Neural progenitor cell (in vitro differentiated cells): ENCODE results near the gene GALNTL6. TPM values are rescaled to one million over a fixed set of nuclear protein-coding genes. Genes with fewer than 3 reads are reported as not detected.

Experiments
- DNase-seq: peaks from one replicate; pipeline ENCODE4 v3.0.0-alpha.2; 2016; ENCODE audit warnings: low spot score
- H2AFZ ChIP-seq: fragments of 200-600 bp; sonication (generic); replicated peaks from 2 replicates; pipeline ENCODE4 v1.6.1; 2016; ENCODE audit warnings: antibody characterized with exemption
- H3F3A ChIP-seq: fragments of 200-600 bp; sonication (generic); 2 replicates; pipeline ENCODE4 v1.6.1; 2016; ENCODE audit warnings: antibody characterized with exemption, low read depth
- H3K27ac ChIP-seq: fragments of 200-600 bp; sonication (generic); 2 replicates; pipeline ENCODE4 v1.5.1; 2016; ENCODE audit warnings: mild to moderate bottlenecking
- H3K27me3 ChIP-seq: fragments of 200-600 bp; sonication (generic); 2 replicates; pipeline ENCODE4 v1.6.1; 2016; ENCODE audit warnings: mild to moderate bottlenecking, moderate library complexity
- H3K36me3 ChIP-seq: fragments of 200-600 bp; sonication (generic); 2 replicates; pipeline ENCODE4 v1.5.1; 2016
- H3K4me1 ChIP-seq: fragments of 200-600 bp; sonication (generic); 2 replicates; pipeline ENCODE4 v1.6.1; 2016; ENCODE audit warnings: mixed run types
- H3K4me2 ChIP-seq: fragments of 200-600 bp; sonication (generic); 2 replicates; pipeline ENCODE4 v1.6.1; 2016
- H3K4me3 ChIP-seq: fragments of 200-600 bp; sonication (generic); 2 replicates; pipeline ENCODE4 v1.5.1; 2016
- H3K79me2 ChIP-seq: fragments of 200-600 bp; sonication (generic); 2 replicates; pipeline ENCODE4 v1.6.1; 2016; ENCODE audit warnings: low read depth
- H3K9ac ChIP-seq: fragments of 200-600 bp; sonication (generic); 2 replicates; pipeline ENCODE4 v1.6.1; 2016
- H3K9me3 ChIP-seq: fragments of 200-600 bp; sonication (generic); 2 replicates; pipeline ENCODE4 v1.5.1; 2016; ENCODE audit warnings: low read depth
- H4K20me1 ChIP-seq: fragments of 200-600 bp; sonication (generic); 2 replicates; pipeline ENCODE4 v1.6.1; 2016; ENCODE audit warnings: low read depth
- H3K27ac Mint-ChIP-seq: 3 replicates; pipeline ENCODE4 v1.8.0; 2021; ENCODE audit warnings: mixed read lengths
- H3K27me3 Mint-ChIP-seq: 2 replicates; pipeline ENCODE4 v1.8.0; 2022; ENCODE audit warnings: low read depth, mild to moderate bottlenecking, inconsistent platforms, moderate library complexity, mixed read lengths; ENCODE audit not compliant: insufficient read depth
- H3K36me3 Mint-ChIP-seq: 3 replicates; pipeline ENCODE4 v1.8.0; 2021; ENCODE audit warnings: mixed read lengths
- H3K4me1 Mint-ChIP-seq: 3 replicates; pipeline ENCODE4 v1.8.0; 2021; ENCODE audit warnings: mixed read lengths
- H3K4me3 Mint-ChIP-seq: 3 replicates; pipeline ENCODE4 v1.8.0; 2021; ENCODE audit warnings: mild to moderate bottlenecking, moderate library complexity, mixed read lengths
- H3K9me3 Mint-ChIP-seq: 3 replicates; pipeline ENCODE4 v1.8.0; 2020; ENCODE audit warnings: mixed read lengths
- EZH2 ChIP-seq: fragments of 200-600 bp; sonication (generic); IDR thresholded peaks from 2 replicates; pipeline ENCODE4 v1.6.1; 2017; ENCODE audit warnings: antibody characterized with exemption, mild to moderate bottlenecking, moderate library complexity
- EZH2phosphoT487 ChIP-seq: fragments of 200-600 bp; sonication (generic); IDR thresholded peaks from 2 replicates; pipeline ENCODE4 v1.6.1; 2017; ENCODE audit warnings: antibody characterized with exemption
- total RNA-seq: library from RNA; depleted of rRNA; stranded (reverse); fragments of >200 nt; gene quantifications from 2 replicates; pipeline ENCODE4 v1.2.3, GENCODE V29; 2015; ENCODE audit warnings: low replicate concordance
- TF ChIP-seq, protein P1 (sequence below): fragments of 200-600 bp; sonication (generic); IDR thresholded peaks from 2 replicates; pipeline ENCODE4 v1.5.1; 2017; ENCODE audit warnings: antibody characterized with exemption, mild to moderate bottlenecking

Gene GALNTL6
- total RNA-seq, 1 donor from 2014 or later: 0.15 TPM

DNA sequence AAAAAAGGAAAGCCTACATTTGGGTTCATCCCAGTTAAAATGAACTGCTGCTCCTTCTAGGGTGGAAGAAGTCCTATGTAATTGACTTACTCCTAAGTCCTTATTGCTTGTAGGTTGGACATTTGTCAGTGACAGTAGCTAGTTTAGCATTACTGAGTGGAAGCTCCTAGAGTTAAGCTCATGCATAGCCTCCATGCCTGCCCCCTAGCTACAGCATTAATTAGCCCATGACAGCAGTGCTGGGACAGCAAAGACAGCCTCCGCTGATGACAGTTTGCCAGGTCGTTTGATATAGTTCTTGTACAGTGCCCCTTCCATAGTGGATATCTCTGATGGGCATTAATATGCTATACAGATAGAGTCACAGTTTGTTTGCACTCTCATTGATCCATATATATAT, 18.7 kb upstream of the GALNTL6 start:
- Histone ChIP-seq H2AFZ (no peak overlapping the region), H4K20me1 (no peaks in the 10 kb centered on the region), H3K27me3 (no peaks in the 10 kb centered on the region), H3F3A (no peaks in the 10 kb centered on the region), H3K4me2 (no peak overlapping the region), H3K9me3 (no peaks in the 10 kb centered on the region), H3K36me3 (no peaks in the 10 kb centered on the region), H3K4me3 (no peak overlapping the region), H3K4me1 (no peaks in the 10 kb centered on the region), H3K79me2 (no peaks in the 10 kb centered on the region), H3K9ac (no peak overlapping the region), H3K27ac (no peak overlapping the region)
- TF ChIP-seq, protein P1, sequence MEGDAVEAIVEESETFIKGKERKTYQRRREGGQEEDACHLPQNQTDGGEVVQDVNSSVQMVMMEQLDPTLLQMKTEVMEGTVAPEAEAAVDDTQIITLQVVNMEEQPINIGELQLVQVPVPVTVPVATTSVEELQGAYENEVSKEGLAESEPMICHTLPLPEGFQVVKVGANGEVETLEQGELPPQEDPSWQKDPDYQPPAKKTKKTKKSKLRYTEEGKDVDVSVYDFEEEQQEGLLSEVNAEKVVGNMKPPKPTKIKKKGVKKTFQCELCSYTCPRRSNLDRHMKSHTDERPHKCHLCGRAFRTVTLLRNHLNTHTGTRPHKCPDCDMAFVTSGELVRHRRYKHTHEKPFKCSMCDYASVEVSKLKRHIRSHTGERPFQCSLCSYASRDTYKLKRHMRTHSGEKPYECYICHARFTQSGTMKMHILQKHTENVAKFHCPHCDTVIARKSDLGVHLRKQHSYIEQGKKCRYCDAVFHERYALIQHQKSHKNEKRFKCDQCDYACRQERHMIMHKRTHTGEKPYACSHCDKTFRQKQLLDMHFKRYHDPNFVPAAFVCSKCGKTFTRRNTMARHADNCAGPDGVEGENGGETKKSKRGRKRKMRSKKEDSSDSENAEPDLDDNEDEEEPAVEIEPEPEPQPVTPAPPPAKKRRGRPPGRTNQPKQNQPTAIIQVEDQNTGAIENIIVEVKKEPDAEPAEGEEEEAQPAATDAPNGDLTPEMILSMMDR: peak; percentile 15
- TF ChIP-seq EZH2phosphoT487: no peak
- Mint-ChIP-seq H3K9me3 (no peaks in the 10 kb centered on the region), H3K27me3 (peaks cover 6% of the 10 kb centered on the region), H3K36me3 (no peaks in the 10 kb centered on the region), H3K4me1 (no peaks in the 10 kb centered on the region), H3K27ac (no peak overlapping the region), H3K4me3 (no peak overlapping the region)
- DNase-seq: peak; percentile 10

DNA sequence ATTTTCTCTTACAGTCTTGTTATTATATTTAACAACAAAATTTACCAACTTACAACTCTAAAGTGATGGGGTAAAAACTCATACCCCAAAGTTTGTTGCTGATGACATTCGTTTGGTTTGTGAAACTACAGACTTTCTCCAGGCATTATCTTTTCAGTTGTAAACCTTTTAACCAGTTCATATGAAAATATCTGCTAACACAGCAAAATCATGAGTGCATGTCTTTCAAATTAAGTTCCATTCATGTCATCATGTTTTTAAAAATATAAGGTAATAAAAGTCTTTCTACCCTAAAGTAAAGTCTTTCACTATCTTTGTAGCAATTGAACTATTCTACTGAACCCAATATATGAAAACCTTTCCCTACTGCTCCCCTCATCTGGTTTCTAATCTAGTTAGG, 3.4 kb upstream of the GALNTL6 start:
- no peak overlapping the region for H2AFZ ChIP-seq
- no peak overlapping the region for H3K4me2 ChIP-seq
- H3K4me3 ChIP-seq: no peak overlapping the region
- Mint-ChIP-seq H3K27ac (no peak overlapping the region), H3K36me3 (no peaks in the 10 kb centered on the region), H3K27me3 (peaks cover 19% of the 10 kb centered on the region), H3K4me1 (peaks cover 7% of the 10 kb centered on the region), H3K4me3 (no peak overlapping the region), H3K9me3 (no peaks in the 10 kb centered on the region)
- H3K36me3 ChIP-seq: no peaks in the 10 kb centered on the region
- H3K27ac ChIP-seq: no peak overlapping the region
- no peaks in the 10 kb centered on the region for H3K79me2 ChIP-seq
- no peak for TF ChIP-seq EZH2phosphoT487
- TF ChIP-seq EZH2: no peak
- TF ChIP-seq, protein P1: no peak
- no peak for DNase-seq
- peaks cover 46% of the 10 kb centered on the region for H3K27me3 ChIP-seq
- H3K9ac ChIP-seq: no peak overlapping the region
- peaks cover 11% of the 10 kb centered on the region for H3F3A ChIP-seq
- no peaks in the 10 kb centered on the region for H4K20me1 ChIP-seq
- peaks cover 12% of the 10 kb centered on the region for H3K4me1 ChIP-seq
- no peaks in the 10 kb centered on the region for H3K9me3 ChIP-seq

DNA sequence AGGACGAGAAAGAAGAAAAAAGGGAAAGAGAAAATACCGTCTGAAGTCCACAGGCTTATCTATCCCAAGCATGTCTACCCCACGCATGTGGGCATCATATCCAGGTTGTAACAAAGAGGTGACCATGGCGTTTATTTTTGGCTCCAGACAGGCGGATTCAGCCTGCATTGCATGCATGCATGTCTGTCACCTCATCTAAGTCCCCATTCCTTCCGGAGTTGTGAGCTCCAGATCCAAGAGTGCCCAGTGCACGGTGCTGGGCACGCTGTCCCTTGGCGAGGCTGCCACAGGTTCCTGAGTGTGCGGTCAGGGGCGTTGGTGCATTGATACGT, 905 bp upstream of the GALNTL6 start:
- Histone ChIP-seq H3K4me1 (peaks cover 12% of the 10 kb centered on the region), H3F3A (peaks cover 11% of the 10 kb centered on the region), H3K79me2 (no peaks in the 10 kb centered on the region), H4K20me1 (no peaks in the 10 kb centered on the region), H3K4me2 (peak overlapping the region; percentile 77), H2AFZ (peak overlapping the region; percentile 64), H3K36me3 (no peaks in the 10 kb centered on the region), H3K27me3 (peaks cover 69% of the 10 kb centered on the region), H3K27ac (no peak overlapping the region), H3K9ac (no peak overlapping the region), H3K9me3 (no peaks in the 10 kb centered on the region), H3K4me3 (peak overlapping the region; percentile 62)
- no peak for DNase-seq
- TF ChIP-seq EZH2: no peak
- no peak for TF ChIP-seq EZH2phosphoT487
- TF ChIP-seq, protein P1: no peak
- Mint-ChIP-seq H3K9me3 (no peaks in the 10 kb centered on the region), H3K27me3 (peaks cover 20% of the 10 kb centered on the region), H3K4me3 (peak overlapping the region; percentile 95), H3K36me3 (no peaks in the 10 kb centered on the region), H3K27ac (no peak overlapping the region), H3K4me1 (peaks cover 7% of the 10 kb centered on the region)
